Activated CD8-positive, alpha-beta T cell treated with anti-CD3 and anti-CD28 coated beads for 36 hours (primary cell): Measurements from ENCODE around the gene DLL4. TPM values are rescaled to one million over a fixed set of nuclear protein-coding genes. Genes with fewer than 3 reads are reported as not detected.

ENCODE experiments used
- ATAC-seq: fragments of 200-7000 bp; cut with Tn5 transposase; one replicate; pipeline ENCODE4 v1.10.0; 2021; ENCODE audit warnings: mild to moderate bottlenecking, moderate library complexity
- CTCF ChIA-PET: fragments of 350-600 bp; sonication (Branson Sonifier 250); formaldehyde crosslinking; loops from one replicate; lab custom pipeline; 2021; ENCODE audit warnings: antibody characterized with exemption; lab: Charles Lee
- POLR2A ChIA-PET: fragments of 350-600 bp; sonication (Branson Sonifier 250); formaldehyde crosslinking; loops from one replicate; lab custom pipeline; 2021; ENCODE audit warnings: antibody characterized with exemption; lab: Charles Lee
- DNase-seq: peaks from one replicate; pipeline ENCODE4 v3.0.0-alpha.2; 2020
- H3K27ac Mint-ChIP-seq: one replicate; pipeline ENCODE4 v1.8.0; 2021; ENCODE audit warnings: mild to moderate bottlenecking, mixed read lengths
- H3K27me3 Mint-ChIP-seq: one replicate; pipeline ENCODE4 v1.8.0; 2021; ENCODE audit warnings: mixed read lengths
- H3K36me3 Mint-ChIP-seq: one replicate; pipeline ENCODE4 v1.8.0; 2021; ENCODE audit warnings: low read depth, mixed read lengths
- H3K4me1 Mint-ChIP-seq: one replicate; pipeline ENCODE4 v1.8.0; 2021; ENCODE audit warnings: low read depth, mixed read lengths
- H3K4me3 Mint-ChIP-seq: one replicate; pipeline ENCODE4 v1.8.0; 2021; ENCODE audit warnings: mild to moderate bottlenecking, moderate library complexity, mixed read lengths
- H3K9me3 Mint-ChIP-seq: one replicate; pipeline ENCODE4 v1.8.0; 2021; ENCODE audit warnings: mixed read lengths
- CTCF ChIP-seq: fragments of 200-600 bp; IDR thresholded peaks from one replicate; pipeline ENCODE4 v1.8.0; 2022; ENCODE audit warnings: antibody characterized with exemption, mild to moderate bottlenecking
- intact Hi-C: fragments of 100-400 bp; cut with micrococcal nuclease; formaldehyde crosslinking; loops from one replicate; pipeline ENCODE4 v1.10.0; 2022
- total RNA-seq, 2 experiments: library from RNA; stranded (reverse); gene quantifications; one replicate each; pipeline ENCODE4 v1.2.3, GENCODE V29; 2021

DLL4 gene
- total RNA-seq, 2 experiments from 2014 or later, result not detected

GRCh38 chr15:40914486-40914885, 14.7 kb upstream of the DLL4 start:
- ATAC-seq (no peak), DNase-seq (no peak)
- Mint-ChIP-seq H3K9me3 (no peaks in the 10 kb centered on the region), H3K27ac (no peak overlapping the region), H3K4me3 (no peak overlapping the region), H3K27me3 (no peaks in the 10 kb centered on the region), H3K4me1 (no peaks in the 10 kb centered on the region), H3K36me3 (no peaks in the 10 kb centered on the region)
- ChIA-PET CTCF (interaction anchor here (0.9 to 3.2 kb wide), 7 partner anchors 8 to 55 kb away, joined by 3 to 19 read pairs (median 6); partner anchors contain the start of genes DLL4 and VPS18), POLR2A (interaction anchor here (1.0 kb wide), 1 partner anchor 13 kb away, joined by 5 read pairs; no protein-coding TSS in a partner anchor)
- no peak for TF ChIP-seq CTCF
- intact Hi-C loops, result no loop called here

GRCh38 chr15:40915116-40915661, 14.0 kb upstream of the DLL4 start:
- Mint-ChIP-seq H3K36me3 (no peaks in the 10 kb centered on the region), H3K27me3 (no peaks in the 10 kb centered on the region), H3K4me1 (no peaks in the 10 kb centered on the region), H3K4me3 (no peak overlapping the region), H3K27ac (no peak overlapping the region), H3K9me3 (no peaks in the 10 kb centered on the region)
- no peak for TF ChIP-seq CTCF
- intact Hi-C loops, result no loop called here
- no peak for ATAC-seq
- no peak for DNase-seq
- POLR2A ChIA-PET, result interaction anchor here (0.8 to 1.6 kb wide), 4 partner anchors 13 to 42 kb away, joined by 3 to 5 read pairs (median 3); no protein-coding TSS in a partner anchor
- CTCF ChIA-PET, result interaction anchor here (0.8 to 3.2 kb wide), 8 partner anchors 9 to 107 kb away, joined by 3 to 19 read pairs (median 5); partner anchors contain the start of genes DLL4 and VPS18

GRCh38 chr15:40915679-40916078, 13.5 kb upstream of the DLL4 start:
- ChIA-PET CTCF (interaction anchor here (0.8 to 3.2 kb wide), 6 partner anchors 9 to 106 kb away, joined by 4 to 19 read pairs (median 6); partner anchors contain the start of gene DLL4), POLR2A (interaction anchor here (0.8 to 1.6 kb wide), 3 partner anchors 15 to 42 kb away, joined by 3 read pairs; no protein-coding TSS in a partner anchor)
- no peaks in the 10 kb centered on the region for H3K9me3 Mint-ChIP-seq
- H3K27me3 Mint-ChIP-seq, result no peaks in the 10 kb centered on the region
- ATAC-seq (no peak), DNase-seq (no peak)
- TF ChIP-seq CTCF, result no peak
- no peaks in the 10 kb centered on the region for H3K4me1 Mint-ChIP-seq
- no peak overlapping the region for H3K4me3 Mint-ChIP-seq
- intact Hi-C loops, result no loop called here
- no peak overlapping the region for H3K27ac Mint-ChIP-seq
- no peaks in the 10 kb centered on the region for H3K36me3 Mint-ChIP-seq

- Mint-ChIP-seq H3K4me3 (no peak overlapping the region), H3K36me3 (no peaks in the 10 kb centered on the region), H3K27ac (no peak overlapping the region), H3K4me1 (no peaks in the 10 kb centered on the region), H3K27me3 (no peaks in the 10 kb centered on the region), H3K9me3 (no peaks in the 10 kb centered on the region)
- ChIA-PET POLR2A (interaction anchor here (1.3 kb wide), 1 partner anchor 11 kb away, joined by 3 read pairs; no protein-coding TSS in a partner anchor), CTCF (interaction anchor here (1.4 to 3.2 kb wide), 2 partner anchors 11 to 13 kb away, joined by 4 to 19 read pairs; no protein-coding TSS in a partner anchor)
- DNase-seq (no peak), ATAC-seq (no peak)
- intact Hi-C loops, result no loop called here
- TF ChIP-seq CTCF, result no peak
These were observed 11.6 kb upstream of the DLL4 start for GRCh38 chr15:40917585-40917984.
